Umbilical cord (tissue), 2 donors: Measurements from ENCODE around the gene SSC4D. TPM values are rescaled to one million over a fixed set of nuclear protein-coding genes. Genes with fewer than 3 reads are reported as not detected.
"Not testable (repeated sequence)": the region's sequence is repeated elsewhere in the genome, so short reads cannot be mapped to it uniquely, and the experiment has no call there.

Experiments
- DNase-seq: peaks from one replicate; pipeline ENCODE4 v3.0.0-alpha.2; 2015; ENCODE audit warnings: low spot score
- total RNA-seq: library from RNA; depleted of rRNA; stranded (reverse); fragments of >200 nt; gene quantifications from one replicate; pipeline ENCODE4 v1.2.3, GENCODE V29; 2014; ENCODE audit warnings: low replicate concordance; ENCODE audit not compliant: insufficient read depth

Gene SSC4D
- not detected for total RNA-seq

DNA sequence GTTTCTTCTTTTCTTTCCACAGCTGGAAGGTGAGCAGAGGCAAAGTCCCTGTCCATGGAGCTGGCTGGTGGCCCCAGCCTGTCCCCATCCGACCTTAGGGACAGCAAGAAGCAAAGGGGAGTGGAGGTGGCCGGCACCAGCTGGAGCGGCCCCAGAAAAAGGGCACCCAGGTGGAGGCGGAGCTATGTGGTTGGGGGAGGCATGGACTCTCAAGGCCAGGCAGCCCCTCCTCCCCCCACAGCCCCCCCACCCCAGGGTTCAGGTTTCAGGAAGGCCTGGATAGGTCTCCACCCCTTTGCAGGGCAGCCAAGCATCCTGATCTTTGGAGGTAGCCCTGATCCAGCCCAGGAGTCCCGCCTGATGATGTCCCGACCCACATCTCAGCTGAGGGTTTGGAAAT is at the start of gene SSC4D:
SSC4D (minus strand) TSS at position 161 of the 400 bp plus-strand sequence. CDS start 5,258 bp downstream, outside the sequence.
- DNase-seq, result no peak

DNA sequence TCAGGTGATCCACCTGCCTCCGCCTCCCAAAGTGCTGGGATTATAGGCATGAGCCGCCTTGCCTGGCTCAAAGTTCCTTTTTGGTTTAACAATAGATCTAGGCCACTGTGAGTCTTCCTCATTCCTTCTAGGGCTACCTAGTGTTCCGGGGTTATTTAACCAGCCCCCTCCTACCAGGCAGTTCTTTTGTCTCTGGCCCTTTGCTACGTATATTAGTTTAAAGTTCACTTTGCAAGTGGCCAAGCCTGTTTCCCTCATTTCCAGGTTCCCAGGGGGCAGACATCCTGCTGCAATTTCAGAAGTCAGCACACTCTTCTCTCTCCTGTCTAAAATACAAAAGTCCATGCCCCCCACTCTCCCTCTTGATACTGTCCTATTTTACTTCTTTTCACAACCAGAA is 49.0 kb upstream of the SSC4D start:
- not testable (repeated sequence) for DNase-seq

DNA sequence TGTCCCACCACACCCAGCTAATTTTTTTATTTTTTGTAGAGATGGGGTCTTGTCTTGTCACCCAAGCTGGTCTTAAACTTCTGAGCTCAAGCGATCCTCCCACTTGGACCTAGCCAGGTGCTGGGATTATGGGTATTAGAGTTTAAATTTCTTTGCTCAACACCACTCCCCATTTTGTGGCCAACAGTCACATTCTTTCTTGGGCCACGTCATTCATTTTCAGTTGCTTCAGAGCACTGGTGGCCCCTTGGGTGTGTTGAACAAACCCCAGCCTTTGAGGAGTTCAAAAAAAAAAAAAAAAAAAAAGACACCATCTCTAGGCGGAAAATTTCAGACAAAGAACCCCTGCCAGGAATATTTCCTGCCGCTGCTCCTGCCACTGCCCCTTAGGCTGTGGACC is 47.5 kb upstream of the SSC4D start:
- DNase-seq, result not testable (repeated sequence)

DNA sequence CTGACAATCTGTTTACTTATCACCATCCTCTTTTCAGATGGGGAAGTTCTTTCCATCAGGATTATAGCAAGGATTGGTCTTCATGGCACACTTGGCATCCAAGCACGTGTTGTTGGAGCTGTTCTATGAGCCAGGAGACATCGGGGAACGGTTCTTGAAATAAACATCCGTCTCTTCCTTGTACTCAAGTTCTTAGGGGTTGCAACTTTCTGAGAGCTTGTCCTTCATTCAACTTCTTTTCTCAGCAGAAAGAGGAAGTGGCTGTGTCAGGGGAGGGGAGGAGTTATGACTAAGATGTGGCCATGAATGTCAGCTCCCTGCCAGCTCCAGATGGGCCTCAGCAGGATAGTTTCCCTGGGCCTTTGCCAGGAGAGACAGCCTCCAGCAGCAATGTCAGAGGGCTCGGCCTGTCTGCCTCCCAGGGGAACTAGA is 36.1 kb upstream of the SSC4D start:
- DNase-seq, result peak; percentile 44

DNA sequence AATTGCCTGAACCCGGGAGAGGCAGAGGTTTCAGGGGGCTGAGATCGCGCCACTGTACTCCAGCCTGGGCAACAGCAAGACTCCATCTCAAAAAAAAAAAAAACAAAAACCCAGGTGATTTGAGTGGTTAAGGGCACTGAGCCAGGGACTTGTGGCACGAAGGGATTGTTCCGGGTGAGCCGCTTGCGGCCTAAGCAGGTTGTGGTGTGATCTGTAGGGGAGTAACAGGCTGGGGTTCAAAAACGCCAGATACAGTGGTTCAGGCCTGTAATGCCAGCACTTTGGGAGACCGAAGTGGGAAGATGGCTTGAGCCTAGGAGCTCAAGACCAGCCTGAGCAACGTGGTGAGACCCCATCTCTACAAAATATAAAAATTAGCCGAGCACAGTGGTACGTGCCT is 34.3 kb upstream of the SSC4D start:
- DNase-seq, result not testable (repeated sequence)

DNA sequence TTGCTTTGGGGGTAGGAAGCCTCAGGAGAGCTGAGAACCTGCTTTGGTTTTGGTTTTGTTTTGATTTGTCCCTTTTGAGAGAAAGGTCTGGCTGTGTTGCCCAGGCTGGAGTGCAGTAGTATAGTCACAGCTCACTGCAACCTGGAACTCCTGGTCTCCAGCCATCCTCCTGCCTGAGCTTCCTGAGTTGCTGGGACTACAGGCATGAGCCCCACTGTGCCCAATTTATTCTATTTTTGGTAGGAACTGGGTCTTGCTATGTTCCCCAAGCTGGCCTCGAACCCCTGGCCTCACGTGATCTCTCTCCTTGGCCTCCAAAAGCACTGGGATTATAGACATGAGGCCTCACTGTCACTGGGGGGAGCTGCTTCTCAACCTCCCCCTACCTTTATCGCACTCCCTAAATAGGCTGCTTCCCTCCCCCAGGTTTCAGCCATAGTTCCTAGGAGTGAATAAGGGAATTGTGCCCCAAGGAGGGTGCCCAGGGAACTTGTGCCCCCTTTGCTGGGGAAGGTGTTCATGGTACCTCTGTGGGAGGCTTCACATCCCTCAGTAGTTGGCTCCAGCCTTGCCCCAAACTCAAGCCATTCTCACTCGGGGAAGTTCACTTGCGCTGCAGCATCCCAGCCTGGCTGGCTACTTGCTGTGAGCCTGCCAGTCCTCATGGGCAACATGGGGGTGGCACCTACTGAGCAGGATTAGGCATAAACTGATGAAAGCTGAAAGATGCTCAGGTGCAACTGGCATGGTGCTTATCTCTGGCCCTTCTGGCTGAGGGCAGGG is 33.4 kb upstream of the SSC4D start:
- not testable (repeated sequence) for DNase-seq

DNA sequence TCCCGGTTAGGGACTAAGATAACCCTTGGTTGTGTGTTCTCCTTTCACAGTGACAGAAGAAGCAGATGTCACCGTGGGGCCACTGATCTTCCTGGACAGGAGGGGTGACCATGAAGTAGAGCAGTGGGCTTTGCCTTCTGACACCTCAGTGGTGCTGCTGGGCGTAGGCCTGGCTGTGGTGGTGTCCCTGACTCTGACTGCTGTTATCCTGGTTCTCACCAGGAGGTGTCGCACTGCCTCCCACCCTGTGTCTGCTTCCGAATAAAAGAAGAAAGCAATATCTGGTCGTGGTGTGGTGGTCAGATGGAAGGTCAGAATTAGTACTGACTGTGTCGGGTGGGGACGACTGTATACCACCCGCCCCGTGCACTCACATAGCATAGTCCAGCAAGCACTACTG is 32.3 kb upstream of the SSC4D start:
- not testable (repeated sequence) for DNase-seq

DNA sequence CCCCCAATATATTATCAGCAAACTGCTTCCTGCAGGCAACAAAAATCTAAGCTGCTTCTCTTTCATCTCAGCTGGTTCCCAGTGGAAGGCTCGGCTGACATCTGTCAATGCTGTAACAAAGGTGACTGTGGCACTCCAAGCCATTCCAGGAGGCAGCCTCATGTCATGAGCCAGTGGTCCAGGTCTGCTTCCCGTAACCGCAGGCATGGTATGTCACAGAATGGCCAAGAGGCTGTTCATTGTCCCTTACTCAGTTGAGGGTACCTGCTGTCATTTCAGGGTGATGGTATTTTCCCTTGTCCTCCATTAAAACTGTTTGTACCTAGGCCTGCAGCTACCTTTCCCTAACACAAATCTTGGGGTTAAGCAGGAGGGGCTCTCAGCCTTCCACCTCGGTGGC is 30.9 kb upstream of the SSC4D start:
- not testable (repeated sequence) for DNase-seq

DNA sequence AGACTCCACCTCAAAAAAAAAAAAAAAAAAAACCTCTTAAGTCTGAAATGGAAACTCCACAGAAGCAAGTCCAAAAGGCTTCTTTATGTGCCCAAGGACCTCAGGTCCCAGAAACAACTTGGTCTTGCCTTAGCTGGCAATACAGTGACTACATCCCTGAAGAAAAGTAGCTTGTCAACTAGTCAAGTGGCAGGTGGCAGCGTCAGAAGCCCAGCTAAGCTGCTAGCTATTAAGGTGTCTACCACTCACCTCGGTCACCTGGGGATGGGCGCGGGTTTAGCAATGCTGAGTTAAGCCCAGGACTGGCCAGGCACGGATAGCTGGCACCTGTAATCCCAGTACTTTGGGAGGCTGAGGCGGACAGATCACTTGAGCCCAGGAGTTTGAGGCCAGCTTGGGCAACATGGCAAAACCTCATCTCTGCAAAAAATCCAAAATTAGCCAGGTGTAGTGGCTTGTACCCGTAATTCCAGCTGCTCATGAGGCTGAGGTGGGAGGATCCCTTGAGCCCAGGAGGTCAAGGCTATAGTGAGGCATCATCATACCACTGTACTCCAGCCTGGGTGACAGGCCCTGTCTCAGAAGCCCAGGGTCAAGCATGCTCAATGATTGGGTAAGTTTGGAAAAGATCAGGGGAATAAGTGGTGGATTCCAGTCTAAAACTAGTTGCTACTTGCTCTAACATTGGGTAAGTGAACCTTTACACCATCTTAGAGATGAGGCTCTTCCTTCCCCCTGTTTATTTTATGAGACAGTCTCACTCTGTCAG is 29.8 kb upstream of the SSC4D start:
- not testable (repeated sequence) for DNase-seq

DNA sequence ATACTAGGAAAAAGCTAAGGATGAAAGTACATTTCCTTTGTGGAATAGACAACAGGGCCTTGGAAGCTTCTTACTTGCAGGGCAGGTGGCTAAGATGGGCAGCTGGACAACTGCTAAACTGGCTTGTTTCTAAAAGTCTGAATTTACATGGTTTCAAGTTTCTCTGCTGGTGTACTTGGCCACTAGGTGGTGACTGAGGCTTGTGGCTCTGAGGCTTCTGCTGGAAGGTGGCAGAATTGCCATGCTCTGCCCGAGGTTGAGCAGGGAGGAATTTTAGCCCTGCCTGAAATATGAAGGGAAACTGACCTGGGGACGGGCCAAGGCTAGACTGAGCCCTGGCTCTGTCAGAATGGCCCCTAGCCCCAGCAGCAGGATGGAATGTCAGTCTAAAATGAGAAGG is 28.4 kb upstream of the SSC4D start:
- DNase-seq, result peak; percentile 63

DNA sequence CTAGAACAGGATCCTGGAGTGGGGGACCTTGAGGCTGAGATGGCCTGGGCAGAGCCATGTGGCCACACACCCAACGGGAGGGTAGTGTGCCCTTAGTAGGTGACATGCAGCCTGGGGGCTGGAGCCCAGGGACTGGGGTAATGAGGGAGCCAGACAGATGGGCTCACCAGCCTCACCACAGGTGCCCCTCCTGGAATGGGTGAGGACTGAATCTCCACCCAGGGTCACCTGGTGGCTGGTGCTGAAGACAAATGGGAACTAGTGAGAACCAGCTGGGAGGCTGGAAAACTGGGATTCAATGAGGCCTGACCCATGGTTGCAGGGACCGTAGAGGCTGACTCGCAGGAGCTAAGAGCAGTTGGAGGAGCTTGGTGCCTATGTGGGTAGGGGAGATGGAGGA is 21.3 kb upstream of the SSC4D start:
- no peak for DNase-seq

DNA sequence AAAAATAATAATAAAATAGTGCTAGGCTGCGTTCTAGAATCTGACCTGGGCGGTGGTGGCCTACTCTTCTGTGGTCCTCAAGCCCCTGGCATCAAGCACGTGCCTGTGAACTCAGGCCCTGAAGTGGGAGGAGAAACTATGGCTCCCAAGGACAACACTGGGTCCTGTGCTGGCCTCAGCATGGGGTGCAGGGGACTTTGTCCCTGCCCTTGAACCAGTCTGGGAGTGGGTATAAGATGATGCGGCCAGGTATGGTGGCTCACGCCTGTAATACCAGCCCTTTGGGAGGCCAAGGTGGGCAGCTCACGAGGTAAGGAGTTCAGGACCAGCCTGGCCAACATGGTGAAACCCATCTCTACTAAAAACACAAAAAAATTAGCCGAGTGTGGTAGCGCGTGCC is 20.7 kb upstream of the SSC4D start:
- no peak for DNase-seq

DNA sequence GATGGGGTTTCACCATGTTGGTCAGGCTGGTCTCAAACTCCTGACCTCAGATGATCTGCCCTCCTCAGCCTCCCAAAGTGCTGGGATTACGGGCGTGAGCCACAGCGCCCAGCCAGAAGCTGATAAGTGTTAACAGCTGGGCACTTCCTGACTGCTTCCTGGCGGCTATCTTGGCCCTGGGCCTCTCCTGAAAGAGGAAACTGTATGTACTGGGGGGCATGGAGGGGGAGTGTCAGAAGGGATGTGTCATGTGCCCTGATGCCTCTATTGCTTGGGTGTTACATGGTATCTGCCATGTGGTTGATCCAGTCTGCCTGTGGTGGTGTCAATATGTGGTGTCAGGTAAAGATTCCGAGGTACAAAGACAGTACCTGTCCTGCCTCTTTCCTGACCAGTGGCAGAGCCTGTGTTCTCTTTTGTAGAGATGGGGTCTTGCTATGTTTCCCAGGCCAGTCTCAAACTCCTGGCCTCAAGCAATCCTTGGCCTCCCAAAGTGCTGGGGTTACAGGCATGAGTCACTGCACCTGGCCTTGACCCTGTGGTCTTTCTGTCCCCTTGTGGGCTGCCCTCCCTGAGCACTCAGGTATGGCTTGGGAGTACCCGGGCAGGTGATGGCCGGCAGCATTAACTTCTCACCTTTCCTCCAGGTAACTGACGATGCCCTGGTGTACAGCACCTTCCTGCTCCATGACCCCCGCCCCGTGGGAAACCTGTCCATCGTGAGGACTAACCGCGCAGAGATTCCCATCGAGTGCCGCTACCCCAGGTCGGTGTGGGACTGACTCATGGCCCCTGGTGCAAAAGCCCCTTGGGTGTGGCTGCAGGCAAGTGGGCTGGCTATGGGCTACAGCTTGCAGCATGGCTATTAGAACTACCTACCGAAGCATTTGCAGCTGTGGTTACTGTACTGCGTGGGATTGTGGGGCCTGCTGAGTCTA is 19.6 kb upstream of the SSC4D start:
- DNase-seq, result peak; percentile 23

DNA sequence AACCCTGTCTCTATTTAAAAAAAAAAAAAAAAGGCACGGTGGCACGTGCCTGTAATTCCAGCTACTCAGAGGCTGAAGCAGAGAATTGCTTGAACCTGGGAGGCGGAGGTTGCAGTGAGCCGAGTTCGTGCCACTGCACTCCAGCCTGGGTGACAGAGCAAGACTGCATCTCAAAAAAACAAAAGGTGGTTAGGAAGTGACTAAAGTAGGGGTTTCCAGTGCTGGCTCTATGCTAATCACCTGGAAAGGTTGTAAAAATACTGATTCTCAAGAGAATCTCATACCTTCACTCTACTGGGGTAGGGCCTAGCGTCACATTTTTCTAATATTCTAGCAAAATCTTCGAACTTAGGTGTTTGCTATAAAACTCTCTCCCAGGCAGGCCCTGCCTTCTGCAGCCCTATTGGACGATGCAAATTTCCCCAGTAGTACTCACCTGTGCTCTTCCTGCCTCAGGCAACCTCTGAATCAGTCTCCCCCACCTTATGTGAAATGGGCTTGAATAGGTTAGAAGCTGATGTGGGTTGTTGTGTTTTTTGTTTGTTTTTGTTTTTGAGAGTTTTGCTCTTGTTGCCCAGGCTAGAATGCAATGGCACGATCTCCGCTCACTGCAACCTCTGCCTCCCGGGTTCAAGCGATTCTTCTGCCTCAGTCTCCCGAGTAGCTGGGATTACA is 18.8 kb upstream of the SSC4D start:
- DNase-seq, result no peak

DNA sequence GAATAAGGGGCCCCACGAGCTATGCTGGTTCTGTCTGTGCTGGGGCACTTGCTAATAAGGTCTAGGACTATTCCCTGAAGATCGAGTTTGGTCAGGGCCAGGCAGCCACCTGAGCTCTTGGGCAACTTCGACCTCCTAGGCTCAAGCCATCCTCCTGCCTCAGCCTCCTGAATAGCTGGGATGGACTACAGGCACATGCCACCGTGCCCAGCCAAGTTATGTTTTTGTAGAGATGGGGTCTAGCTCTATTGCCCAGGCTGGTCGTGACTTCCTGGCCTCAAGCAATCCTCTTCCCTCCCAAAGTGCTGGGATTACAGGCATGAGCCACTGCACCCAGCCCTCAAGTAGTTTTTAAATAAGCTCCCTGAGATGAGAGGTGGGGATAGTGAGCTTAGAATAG is 18.1 kb upstream of the SSC4D start:
- DNase-seq, result no peak

DNA sequence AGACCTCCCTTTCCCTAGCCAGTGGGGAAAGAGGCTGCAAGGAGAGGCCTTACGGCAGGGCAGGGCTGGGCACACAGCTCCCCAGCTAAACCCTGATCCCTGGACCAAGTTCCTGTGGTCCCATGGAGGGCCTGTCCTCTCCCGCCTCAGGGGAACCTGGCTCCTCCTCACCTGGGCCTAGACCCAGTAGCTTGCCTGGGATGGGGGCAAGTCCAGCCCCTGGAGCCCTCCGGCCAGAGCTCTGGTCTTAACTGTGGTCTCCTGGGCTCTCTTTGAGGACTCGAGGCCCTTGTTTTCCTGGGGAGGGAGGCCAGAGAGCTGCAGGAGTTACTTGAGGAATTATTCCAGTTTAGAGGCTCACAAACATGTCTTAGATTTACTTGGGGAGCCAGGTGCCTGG is 16.7 kb upstream of the SSC4D start:
- no peak for DNase-seq

DNA sequence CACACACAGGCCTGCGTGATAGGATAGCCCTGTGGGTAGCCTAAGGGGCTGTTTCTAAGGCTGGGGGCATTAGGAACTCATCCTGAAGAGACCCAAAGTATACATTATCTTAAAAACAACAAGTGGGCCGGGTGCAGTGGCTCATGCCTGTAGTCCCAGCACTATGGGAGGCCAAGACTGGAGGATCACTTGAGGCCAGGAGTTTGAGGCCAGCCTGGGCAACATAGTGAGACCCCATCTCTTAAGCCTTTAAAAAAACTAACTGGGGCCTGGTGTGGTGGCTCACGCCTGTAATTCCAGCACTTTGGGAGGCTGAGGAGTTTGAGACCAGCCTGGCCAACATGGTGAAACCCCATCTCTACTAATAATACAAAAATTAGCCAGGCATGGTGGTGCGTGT is 16.1 kb upstream of the SSC4D start:
- DNase-seq, result not testable (repeated sequence)

DNA sequence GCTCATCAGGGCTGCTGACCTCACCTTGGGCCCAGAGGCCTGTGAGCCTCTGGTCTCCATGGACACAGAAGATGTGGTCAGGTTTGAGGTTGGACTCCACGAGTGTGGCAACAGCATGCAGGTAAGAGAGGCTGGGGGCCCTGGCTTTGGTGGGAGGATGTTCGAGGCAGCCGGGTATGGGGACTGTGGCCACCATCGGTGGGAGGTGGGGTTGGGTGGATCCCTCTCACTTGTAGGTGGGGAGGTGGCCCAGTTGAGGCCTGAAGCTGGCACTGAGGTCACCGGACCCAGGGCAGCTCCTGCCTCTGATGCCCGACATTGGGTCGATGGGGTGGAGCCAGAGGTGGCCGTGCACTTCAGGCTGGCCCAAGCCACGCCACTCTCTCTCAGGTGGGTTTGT is 15.7 kb upstream of the SSC4D start:
- no peak for DNase-seq

DNA sequence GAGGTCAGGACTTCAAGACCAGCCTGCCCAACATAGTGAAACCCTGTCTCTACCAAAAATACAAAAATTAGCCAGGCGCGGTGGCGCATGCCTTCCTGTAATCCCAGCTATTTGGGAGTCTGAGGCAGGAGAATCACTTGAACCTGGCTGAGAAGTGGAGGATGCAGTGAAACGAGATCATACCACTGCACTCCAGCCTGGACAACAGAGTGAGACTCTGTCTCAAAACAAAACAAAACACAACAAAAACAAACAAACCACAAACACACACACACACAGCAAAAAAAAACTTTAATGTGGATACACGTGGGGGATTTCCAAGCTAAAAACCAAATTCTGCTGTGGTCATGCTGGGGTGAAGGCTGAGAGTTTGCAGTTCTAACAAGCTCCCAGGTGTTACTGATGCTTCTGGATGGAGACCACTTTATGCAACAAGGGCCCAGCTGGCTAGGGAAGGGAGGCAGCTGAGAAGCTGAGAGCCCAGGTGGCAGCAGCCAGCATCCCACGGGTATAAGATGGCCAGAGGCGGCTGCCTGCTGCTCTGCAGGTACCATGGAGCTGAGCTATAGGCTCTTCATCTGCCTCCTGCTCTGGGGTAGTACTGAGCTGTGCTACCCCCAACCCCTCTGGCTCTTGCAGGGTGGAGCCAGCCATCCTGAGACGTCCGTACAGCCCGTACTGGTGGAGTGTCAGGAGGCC is 15.1 kb upstream of the SSC4D start, which contains the start of gene ZP3:
ZP3 (plus strand) TSS at position 538 of the 699 bp plus-strand sequence; CDS start at position 553, 15 bp downstream.
- DNase-seq, result no peak

DNA sequence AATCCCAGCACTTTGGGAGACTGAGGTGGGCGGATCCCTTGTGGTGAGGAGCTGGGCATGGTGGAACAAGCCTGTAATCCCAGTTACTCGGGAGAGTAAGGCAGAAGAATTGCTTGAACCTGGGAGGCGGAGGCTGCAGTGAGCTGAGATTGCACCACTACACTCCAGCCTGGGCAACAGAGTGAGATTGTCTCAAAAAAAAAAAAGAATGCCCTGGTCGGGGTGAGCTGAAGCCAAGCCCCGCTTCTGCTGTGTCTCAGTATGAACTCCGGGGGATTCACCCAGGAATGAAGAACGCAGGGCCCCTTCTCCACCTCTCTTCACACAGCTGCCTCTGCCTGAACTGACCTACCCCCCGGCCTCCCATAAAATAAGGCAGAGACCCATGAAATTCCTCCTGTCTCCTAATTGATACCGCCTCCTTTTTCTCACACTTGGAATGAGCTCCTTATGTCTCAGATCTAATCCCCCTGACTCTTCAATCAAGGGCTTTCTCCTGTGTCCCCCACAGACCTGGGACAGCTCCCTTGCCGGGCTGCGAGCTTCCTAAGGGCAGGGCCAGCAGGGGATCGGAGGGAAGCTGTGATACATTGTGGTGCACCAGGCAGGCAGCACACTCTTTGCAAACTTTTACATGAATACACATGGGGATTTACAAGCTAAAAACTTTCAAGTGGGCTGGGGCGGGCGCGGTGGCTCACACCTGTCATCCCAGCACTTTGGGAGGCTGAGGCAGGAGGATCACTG is 14.3 kb upstream of the SSC4D start:
- DNase-seq, result no peak
